RWPE1 (cell line): ENCODE data around the gene TXNRD2.
A peak's percentile ranks its signal among the peaks of the same experiment; 100 is the strongest.
"Not testable (repeated sequence)": the region's sequence is repeated elsewhere in the genome, so short reads cannot be mapped to it uniquely, and the experiment has no call there.

ENCODE experiments used
- CTCF ChIA-PET: fragments of 350-600 bp; sonication (Branson Sonifier 250); formaldehyde crosslinking; extraction: SDS; loops from one replicate; lab custom pipeline; 2021; lab: Yijun Ruan, JAX
- POLR2A ChIA-PET: fragments of 400-600 bp; formaldehyde crosslinking; extraction: SDS; loops from one replicate; lab custom pipeline; 2020; ENCODE audit warnings: antibody characterized with exemption; ENCODE audit not compliant: low non-redundant PET; lab: Yijun Ruan, JAX
- DNase-seq: peaks from one replicate; pipeline ENCODE4 v3.0.0; 2012; ENCODE audit warnings: low spot score
- H3K27ac ChIP-seq: fragments of 450-650 bp; 2 replicates; pipeline ENCODE4 v1.5.1; 2017
- TF ChIP-seq, protein P1 (sequence below): fragments of 450-650 bp; conservative IDR thresholded peaks from 2 replicates; pipeline ENCODE4 v1.5.1; 2017; ENCODE audit warnings: low read depth, mild to moderate bottlenecking

TXNRD2 gene

DNA sequence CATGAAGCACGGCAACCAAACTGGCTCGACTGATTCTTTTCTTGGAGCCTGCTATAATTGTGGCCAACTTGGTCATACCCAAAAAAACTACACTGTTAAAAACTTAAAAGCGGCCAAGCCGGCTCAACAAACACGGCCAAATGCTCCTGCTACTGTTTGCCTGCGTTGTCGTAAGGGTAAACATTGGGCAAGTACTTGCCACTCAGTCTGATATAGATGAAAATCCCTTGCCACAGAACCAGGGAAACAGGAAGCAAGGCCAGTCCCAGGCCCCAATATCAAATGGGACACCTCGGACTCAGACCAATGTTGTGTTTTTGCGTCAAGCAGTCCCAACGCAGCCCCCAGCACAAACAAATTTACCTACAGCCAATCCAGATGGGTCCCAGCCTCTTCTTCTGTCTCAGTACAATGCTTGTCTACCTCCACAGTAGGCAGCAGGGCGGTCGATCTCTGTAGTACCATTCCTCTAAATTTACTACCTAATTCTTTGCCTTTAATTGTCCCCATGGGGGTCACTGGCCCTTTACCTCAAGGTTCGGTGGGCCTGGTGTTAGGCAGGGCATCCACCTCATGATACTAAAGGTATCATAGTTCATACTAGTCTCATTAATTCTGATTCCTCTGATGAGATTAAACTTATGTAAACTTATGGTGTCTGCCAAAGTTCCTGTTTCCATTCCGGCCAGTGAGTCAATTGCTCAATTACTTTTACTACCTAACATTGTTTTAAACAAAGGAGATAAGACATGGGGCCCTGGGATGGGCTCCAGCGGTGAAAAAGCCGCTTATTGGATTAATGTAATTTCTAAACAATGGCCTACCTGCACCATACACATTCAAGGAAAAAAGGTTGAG lies 3.8 kb downstream of the TXNRD2 start:
- POLR2A ChIA-PET = interaction anchor here (0.7 kb wide), 1 partner anchor 290 kb away, joined by 3 read pairs; no protein-coding TSS in a partner anchor
- CTCF ChIA-PET = interaction anchor here (0.6 kb wide), 1 partner anchor 151 kb away, joined by 3 read pairs; no protein-coding TSS in a partner anchor
- TF ChIP-seq, protein P1, sequence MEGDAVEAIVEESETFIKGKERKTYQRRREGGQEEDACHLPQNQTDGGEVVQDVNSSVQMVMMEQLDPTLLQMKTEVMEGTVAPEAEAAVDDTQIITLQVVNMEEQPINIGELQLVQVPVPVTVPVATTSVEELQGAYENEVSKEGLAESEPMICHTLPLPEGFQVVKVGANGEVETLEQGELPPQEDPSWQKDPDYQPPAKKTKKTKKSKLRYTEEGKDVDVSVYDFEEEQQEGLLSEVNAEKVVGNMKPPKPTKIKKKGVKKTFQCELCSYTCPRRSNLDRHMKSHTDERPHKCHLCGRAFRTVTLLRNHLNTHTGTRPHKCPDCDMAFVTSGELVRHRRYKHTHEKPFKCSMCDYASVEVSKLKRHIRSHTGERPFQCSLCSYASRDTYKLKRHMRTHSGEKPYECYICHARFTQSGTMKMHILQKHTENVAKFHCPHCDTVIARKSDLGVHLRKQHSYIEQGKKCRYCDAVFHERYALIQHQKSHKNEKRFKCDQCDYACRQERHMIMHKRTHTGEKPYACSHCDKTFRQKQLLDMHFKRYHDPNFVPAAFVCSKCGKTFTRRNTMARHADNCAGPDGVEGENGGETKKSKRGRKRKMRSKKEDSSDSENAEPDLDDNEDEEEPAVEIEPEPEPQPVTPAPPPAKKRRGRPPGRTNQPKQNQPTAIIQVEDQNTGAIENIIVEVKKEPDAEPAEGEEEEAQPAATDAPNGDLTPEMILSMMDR = no peak
- no peak for DNase-seq
- no peak overlapping the region for H3K27ac ChIP-seq

DNA sequence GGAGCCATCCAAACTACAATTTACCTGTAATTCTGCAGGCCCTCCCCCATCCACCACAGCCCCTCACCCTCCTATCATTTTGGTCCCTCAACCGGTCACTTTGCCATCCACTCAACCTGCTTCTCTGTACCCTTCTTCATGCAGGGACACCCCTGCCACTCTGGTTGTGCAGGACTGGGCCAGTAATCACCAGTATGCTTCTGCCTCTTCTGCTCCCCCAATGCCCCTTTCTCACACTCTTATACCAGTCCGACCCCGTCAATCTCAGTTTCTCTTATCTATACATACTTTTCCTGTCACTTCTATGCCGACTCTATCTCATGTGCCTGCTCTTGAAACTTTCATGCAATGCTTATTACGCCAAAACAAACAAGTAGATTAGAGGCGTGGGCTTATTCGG lies 5.1 kb downstream of the TXNRD2 start:
- TF ChIP-seq, protein P1 = no peak
- DNase-seq = no peak
- POLR2A ChIA-PET = no interaction called here
- H3K27ac ChIP-seq = no peak overlapping the region
- CTCF ChIA-PET = no interaction called here

DNA sequence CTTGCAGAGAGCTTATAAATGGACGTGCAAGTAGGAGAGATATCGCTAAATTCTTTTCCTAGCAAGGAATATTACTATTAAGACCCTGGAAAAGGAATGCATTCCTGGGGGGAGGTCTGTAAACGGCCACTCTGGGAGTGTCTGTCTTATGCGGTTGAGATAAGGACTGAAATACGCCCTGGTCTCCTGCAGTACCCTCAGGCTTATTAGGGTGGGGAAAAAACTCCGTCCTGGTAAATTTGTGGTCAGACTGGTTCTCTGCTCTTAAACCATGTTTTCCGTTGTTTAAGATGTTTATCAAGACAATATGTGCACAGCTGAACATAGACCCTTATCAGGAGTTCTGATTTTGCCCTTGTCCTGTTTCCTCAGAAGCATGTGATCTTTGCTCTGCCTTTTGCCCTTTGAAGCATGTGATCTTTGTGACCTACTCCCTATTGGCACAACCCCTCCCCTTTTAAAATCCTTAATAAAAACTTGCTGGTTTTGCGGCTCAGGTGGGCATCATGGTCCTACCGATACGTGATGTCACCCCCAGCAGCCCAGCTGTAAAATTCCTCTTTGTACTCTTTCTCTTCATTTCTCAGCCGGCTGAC lies 6.4 kb downstream of the TXNRD2 start:
- CTCF ChIA-PET, H3K27ac ChIP-seq, POLR2A ChIA-PET: not testable (repeated sequence)

DNA sequence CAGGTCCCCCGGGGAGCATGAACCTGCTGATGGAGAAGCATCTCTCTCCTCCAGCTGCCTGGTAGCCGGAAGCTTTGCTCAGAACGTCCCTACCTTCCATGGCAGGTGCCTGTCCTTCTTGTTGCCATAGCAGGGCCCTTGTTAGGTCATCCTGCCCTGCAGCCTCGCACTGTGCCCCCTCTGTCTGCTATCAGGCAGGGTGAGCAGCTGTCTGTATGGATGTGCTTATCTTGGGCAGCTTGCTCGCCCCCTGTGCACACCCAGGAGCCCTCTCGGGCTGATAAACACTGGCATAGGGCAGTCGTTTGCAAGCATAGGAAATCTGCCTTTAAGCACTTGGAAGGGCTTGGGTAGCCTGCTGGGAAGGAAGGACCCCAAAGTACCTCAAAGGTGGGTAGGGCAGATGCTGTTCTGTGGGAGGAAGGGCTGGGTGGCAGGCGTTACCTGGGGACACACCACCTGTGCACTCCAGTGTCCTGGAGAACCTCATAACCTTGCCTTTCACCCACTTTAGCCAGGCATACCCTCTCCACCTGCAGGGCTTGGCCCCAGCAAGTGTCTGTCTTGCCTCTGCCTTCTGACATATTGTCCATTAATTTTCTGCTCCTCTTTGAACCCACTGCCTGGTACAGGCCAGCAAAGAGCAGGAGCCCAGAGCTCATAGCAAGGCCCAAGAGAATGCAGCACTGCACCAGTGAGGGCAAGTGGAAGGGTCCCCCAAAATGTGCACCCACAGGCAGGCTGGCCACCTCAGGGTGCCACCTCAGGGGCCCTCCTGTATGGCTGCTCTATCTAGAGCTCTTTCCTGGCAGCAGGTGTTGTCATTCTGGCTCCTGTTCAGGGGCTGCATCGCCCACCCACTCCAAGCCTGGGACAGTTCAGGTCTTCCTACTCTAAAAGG lies 8.0 kb downstream of the TXNRD2 start:
- DNase-seq = no peak
- CTCF ChIA-PET = no interaction called here
- TF ChIP-seq, protein P1 = no peak
- POLR2A ChIA-PET = no interaction called here
- peak overlapping the region; percentile 25; the same call in 1 of the 2 replicates for H3K27ac ChIP-seq

More for the DNA sequence above, 6.4 kb downstream of the TXNRD2 start:
- not testable (repeated sequence) for DNase-seq

DNA sequence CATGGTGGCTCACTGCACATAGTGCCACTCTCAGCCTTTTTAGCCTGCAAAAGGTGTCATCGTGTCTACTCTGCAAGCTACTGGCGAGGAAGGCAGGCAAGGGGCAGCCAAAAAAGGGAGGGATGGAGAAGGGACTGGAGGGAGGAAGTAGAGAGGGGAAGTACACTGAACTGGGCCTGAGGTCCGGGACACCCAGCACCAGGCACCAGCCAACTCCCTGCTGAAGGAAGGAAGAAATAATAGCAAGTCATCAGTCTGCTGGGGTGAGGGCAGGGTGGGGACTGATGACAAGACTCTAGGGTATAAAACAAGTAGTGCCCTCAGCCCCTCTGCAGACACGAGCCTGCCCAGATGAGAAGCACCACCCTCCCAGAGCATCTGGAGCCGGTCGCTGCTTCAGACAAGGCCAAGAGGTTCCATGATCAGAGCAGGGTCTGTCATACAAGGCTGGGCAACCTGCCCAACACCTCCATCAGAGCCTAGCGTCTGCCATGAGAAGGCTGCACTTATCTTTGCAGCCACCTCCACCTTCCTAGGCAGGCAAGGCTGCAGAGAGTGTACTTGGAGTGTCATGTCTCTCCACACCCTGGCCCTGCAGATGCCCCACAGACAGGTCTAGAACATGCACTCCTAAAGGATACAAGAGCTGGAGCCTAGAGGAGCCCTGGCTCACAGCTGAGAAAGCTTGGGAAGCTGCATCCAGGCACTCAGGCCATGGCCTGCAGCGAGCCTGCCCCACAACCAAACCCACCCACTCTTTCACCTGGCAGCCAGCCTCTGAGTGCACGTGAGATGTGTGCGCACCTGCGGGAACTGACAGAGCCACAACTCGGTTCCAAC lies 9.0 kb downstream of the TXNRD2 start:
- no peak for DNase-seq
- TF ChIP-seq, protein P1 = no peak
- ChIA-PET CTCF (interaction anchor here (0.6 kb wide), 1 partner anchor 149 kb away, joined by 7 read pairs; no protein-coding TSS in a partner anchor), POLR2A (no interaction called here)
- H3K27ac ChIP-seq = peak overlapping the region; percentile 25

DNA sequence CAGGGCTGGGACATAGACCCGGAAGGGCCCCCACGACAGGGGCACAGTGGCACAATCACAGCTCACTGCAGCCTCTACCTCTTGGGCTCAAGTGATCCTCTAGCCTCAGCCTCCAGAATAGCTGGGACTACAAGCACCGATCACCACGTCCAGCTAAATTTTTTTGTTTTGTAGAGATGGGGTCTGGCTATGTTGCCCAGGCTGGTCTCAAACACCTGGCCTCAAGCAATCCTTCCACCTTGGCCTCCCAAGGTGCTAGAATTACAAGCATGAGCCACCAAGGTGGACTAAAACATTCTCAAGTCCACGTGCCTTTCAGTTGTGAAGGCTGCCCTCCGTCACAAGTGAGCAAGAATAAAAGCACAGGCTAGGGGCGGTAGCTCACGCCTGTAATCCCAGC lies 10.1 kb downstream of the TXNRD2 start:
- no peak overlapping the region for H3K27ac ChIP-seq
- CTCF ChIA-PET = interaction anchor here (0.6 kb wide), 1 partner anchor 150 kb away, joined by 7 read pairs; no protein-coding TSS in a partner anchor
- TF ChIP-seq, protein P1 = no peak
- DNase-seq = no peak
- POLR2A ChIA-PET = no interaction called here
